ENCODE results near the gene TMEM123.

- TF ChIP-seq, protein P1, sequence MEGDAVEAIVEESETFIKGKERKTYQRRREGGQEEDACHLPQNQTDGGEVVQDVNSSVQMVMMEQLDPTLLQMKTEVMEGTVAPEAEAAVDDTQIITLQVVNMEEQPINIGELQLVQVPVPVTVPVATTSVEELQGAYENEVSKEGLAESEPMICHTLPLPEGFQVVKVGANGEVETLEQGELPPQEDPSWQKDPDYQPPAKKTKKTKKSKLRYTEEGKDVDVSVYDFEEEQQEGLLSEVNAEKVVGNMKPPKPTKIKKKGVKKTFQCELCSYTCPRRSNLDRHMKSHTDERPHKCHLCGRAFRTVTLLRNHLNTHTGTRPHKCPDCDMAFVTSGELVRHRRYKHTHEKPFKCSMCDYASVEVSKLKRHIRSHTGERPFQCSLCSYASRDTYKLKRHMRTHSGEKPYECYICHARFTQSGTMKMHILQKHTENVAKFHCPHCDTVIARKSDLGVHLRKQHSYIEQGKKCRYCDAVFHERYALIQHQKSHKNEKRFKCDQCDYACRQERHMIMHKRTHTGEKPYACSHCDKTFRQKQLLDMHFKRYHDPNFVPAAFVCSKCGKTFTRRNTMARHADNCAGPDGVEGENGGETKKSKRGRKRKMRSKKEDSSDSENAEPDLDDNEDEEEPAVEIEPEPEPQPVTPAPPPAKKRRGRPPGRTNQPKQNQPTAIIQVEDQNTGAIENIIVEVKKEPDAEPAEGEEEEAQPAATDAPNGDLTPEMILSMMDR (IDR thresholded peaks at IDR 0.05; ENCODE audit: insufficient read depth, low read length, poor library complexity, severe bottlenecking): no peak
- TF ChIP-seq EZH2phosphoT487 (conservative IDR thresholded peaks at IDR 0.05; ENCODE audit: low read length): no peak
These were observed 53.4 kb downstream of the TMEM123 start for GRCh38 chr11:102399189-102399588.

Measured in SU-DHL-6 (cell line).